GM20000 (cell line): Measurements from ENCODE around the gene LCAT.

Source experiments
- DNase-seq: peaks from one replicate; pipeline ENCODE4 v3.0.0; 2012; ENCODE audit warnings: low spot score
- CTCF ChIP-seq: IDR thresholded peaks from 2 replicates; pipeline ENCODE4 v1.5.1; 2012; ENCODE audit warnings: mild to moderate bottlenecking, control low read depth; ENCODE audit errors: extremely low read depth, missing control alignments

LCAT gene

GRCh38 chr16:67932462-67932840 is 11.5 kb downstream of the LCAT start:
- no peak for TF ChIP-seq CTCF
- DNase-seq: no peak

GRCh38 chr16:67931712-67932461 is 12.0 kb downstream of the LCAT start, which contains the start of gene CTRL:
CTRL (minus strand) TSS chr16:67931862; CDS start chr16:67931852, 10 bp downstream.
- DNase-seq: no peak
- TF ChIP-seq CTCF: no peak

GRCh38 chr16:67930678-67931211 is 13.2 kb downstream of the LCAT start:
- no peak for TF ChIP-seq CTCF
- no peak for DNase-seq

- no peak for TF ChIP-seq CTCF
- no peak for DNase-seq
Observed at GRCh38 chr16:67930191-67930590, 13.7 kb downstream of the LCAT start.

GRCh38 chr16:67928561-67929364 is 15.2 kb downstream of the LCAT start:
- TF ChIP-seq CTCF: peak; percentile 91
- DNase-seq: peak; percentile 79

- DNase-seq: no peak
- no peak for TF ChIP-seq CTCF
Observed at GRCh38 chr16:67928147-67928546, 15.8 kb downstream of the LCAT start.

- no peak for DNase-seq
Observed at GRCh38 chr16:67927131-67927941, 16.6 kb downstream of the LCAT start.

More at GRCh38 chr16:67927131-67927941, 16.6 kb downstream of the LCAT start:
- no peak for TF ChIP-seq CTCF
